ENCODE data around the gene SLC6A7. TPM values are rescaled to one million over a fixed set of nuclear protein-coding genes. Genes with fewer than 3 reads are reported as not detected.

The SLC6A7 gene
- total RNA-seq, 1 donor from 2014 or later: not detected

DNA sequence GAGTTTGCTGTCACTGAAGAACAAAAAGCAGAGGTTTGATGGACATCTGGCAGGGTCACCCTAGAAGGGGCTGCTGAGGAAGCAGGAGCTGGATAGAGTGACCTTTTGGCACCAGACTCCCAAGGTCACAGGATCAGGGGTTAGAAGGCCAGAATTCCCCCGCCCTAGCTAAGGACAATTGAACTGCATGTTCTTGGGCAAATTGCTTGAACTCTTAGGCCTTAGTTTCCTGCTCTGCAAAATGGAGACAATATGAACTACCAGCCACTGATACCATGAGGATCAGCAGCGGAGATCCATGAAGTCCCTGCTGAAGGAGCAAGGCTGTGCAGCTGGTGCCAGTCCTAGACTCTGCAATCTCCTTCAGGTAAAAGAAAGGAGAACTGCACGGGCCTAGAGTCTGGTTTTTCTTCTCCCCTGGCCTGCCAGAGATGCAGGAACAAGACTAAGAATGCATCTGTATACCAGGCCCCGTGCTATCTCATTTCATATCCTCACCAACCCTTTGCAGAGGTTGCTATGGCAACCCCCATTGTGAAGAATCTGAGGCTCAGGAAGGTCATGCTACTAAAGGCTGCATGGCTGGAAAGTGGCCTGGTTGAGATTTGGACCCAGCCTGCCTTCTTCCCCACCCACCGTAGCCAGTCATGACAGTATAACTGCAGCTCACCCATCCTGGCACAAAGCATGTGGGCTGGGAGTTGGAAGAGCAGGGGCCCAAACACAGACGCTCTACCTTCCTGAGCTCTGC is 66.0 kb downstream of the SLC6A7 start:
- TF ChIP-seq, protein P1, sequence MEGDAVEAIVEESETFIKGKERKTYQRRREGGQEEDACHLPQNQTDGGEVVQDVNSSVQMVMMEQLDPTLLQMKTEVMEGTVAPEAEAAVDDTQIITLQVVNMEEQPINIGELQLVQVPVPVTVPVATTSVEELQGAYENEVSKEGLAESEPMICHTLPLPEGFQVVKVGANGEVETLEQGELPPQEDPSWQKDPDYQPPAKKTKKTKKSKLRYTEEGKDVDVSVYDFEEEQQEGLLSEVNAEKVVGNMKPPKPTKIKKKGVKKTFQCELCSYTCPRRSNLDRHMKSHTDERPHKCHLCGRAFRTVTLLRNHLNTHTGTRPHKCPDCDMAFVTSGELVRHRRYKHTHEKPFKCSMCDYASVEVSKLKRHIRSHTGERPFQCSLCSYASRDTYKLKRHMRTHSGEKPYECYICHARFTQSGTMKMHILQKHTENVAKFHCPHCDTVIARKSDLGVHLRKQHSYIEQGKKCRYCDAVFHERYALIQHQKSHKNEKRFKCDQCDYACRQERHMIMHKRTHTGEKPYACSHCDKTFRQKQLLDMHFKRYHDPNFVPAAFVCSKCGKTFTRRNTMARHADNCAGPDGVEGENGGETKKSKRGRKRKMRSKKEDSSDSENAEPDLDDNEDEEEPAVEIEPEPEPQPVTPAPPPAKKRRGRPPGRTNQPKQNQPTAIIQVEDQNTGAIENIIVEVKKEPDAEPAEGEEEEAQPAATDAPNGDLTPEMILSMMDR (IDR thresholded peaks at IDR 0.05): no peak
- intact Hi-C loops (cut with DNase I): no loop called here
- Histone ChIP-seq H3K4me3 (no peak overlapping the region), H3K4me1 (no peaks in the 10 kb centered on the region), H3K36me3 (no peaks in the 10 kb centered on the region), H3K9me3 (no peaks in the 10 kb centered on the region), H3K27me3 (no peaks in the 10 kb centered on the region), H3K27ac (no peak overlapping the region)
- no peak for DNase-seq
- no peak for ATAC-seq

DNA sequence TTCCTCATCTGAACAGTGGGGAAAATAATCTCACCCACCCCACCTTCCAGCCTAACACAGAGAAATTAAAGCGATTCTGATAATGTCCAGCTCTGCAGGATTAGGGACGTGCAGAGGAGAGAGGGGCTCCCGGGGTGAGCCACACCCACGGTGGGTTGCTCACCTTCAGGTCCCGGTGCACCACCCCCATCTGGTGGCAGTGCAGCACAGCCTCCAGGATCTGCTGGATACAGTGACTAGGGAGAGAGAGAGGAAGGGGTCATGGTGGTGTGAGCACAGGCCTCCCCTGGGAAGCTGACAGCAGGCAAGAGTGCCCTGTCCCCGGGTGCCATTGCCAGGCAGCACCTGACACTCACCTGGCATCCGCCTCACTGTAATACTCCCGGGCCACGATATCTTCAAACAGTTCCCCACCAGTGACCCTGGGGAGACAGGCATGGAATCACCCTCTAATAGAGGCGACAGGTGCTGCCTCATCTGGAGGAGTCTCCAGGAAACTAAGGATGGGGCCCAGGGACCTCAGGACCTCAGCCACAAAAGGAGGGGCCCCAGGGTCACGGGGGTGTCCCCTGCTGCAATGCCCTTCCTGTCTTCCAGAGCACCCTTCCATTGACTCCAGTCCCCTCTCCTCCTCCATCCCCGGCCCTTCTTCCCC is 66.7 kb downstream of the SLC6A7 start:
- TF ChIP-seq, protein P1 (IDR thresholded peaks at IDR 0.05): no peak
- Histone ChIP-seq H3K27ac (no peak overlapping the region), H3K4me3 (no peak overlapping the region), H3K4me1 (no peaks in the 10 kb centered on the region), H3K36me3 (no peaks in the 10 kb centered on the region), H3K27me3 (no peaks in the 10 kb centered on the region), H3K9me3 (no peaks in the 10 kb centered on the region)
- intact Hi-C loops (cut with DNase I): no loop called here
- ATAC-seq: no peak
- no peak for DNase-seq

DNA sequence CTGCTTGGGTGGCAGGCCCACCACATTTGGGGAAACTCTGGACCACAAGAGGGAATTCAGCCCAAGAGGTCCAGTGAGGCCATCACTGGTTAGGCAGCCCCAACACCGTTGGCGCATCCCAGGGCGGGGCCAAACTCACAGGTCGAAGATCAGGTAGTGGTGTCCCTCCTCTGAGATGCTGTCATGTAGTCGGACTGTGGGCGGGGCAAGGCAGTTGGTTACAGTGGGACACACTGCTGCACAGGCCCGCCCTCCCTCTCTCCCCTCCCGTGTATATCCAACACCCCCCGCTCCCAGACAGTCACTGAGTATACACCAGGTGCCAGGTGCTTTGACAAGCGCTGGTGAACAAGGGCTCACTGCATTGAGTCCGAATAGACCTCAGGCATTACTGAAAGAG is 67.6 kb downstream of the SLC6A7 start:
- no peaks in the 10 kb centered on the region for H3K27me3 ChIP-seq
- no peaks in the 10 kb centered on the region for H3K4me1 ChIP-seq
- no peaks in the 10 kb centered on the region for H3K36me3 ChIP-seq
- H3K9me3 ChIP-seq: no peaks in the 10 kb centered on the region
- TF ChIP-seq, protein P1 (IDR thresholded peaks at IDR 0.05): no peak
- no peak overlapping the region for H3K27ac ChIP-seq
- no peak overlapping the region for H3K4me3 ChIP-seq
- ATAC-seq (no peak), DNase-seq (no peak)
- intact Hi-C loops (cut with DNase I): no loop called here

DNA sequence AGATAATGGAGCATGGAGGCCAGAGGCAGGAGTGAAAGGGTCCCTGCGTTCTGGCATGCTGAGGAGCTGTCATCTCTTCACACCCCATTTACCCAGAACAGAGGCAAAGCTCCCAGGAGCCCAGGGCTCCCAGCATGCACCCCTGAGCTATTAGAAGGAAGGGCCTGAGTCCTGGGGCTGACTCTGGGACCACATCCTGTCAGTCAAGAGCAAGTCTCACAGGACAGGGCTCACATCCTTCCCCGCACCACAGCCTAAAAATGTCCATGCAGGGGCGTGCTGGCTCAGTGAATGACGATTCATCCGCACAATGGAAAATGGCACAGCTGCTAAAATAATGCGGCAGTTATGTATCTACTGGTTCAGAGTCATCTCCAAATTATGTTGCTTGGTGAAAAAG is 68.3 kb downstream of the SLC6A7 start:
- Histone ChIP-seq H3K9me3 (no peaks in the 10 kb centered on the region), H3K36me3 (no peaks in the 10 kb centered on the region), H3K27me3 (no peaks in the 10 kb centered on the region), H3K4me3 (no peak overlapping the region), H3K4me1 (no peaks in the 10 kb centered on the region), H3K27ac (no peak overlapping the region)
- intact Hi-C loops (cut with DNase I): no loop called here
- ATAC-seq (no peak), DNase-seq (no peak)
- TF ChIP-seq, protein P1 (IDR thresholded peaks at IDR 0.05): no peak

Other genes with a start within 250 kb of the SLC6A7 start
- 0.09 TPM for gene PDE6A, start 245.3 kb upstream of the SLC6A7 start, total RNA-seq
- gene SLC26A2, start 229.3 kb upstream of the SLC6A7 start, total RNA-seq: 18.9 TPM
- 4.0 TPM for gene TIGD6, start 189.4 kb upstream of the SLC6A7 start, total RNA-seq
- gene HMGXB3, start 189.3 kb upstream of the SLC6A7 start, total RNA-seq: 33.7 TPM
- 48.7 TPM for gene CSF1R, start 103.5 kb upstream of the SLC6A7 start, total RNA-seq
- 120 TPM for gene PDGFRB, start 34.2 kb upstream of the SLC6A7 start, total RNA-seq
- not detected for gene CDX1, start 23.3 kb upstream of the SLC6A7 start, total RNA-seq
- gene CAMK2A, start 99.7 kb downstream of the SLC6A7 start, total RNA-seq: 1.5 TPM
- 4.0 TPM for gene ARSI, start 112.8 kb downstream of the SLC6A7 start, total RNA-seq
- gene TCOF1, start 167.6 kb downstream of the SLC6A7 start, total RNA-seq: 31.1 TPM
- gene CD74, start 222.8 kb downstream of the SLC6A7 start, total RNA-seq: 2,961 TPM

Data from upper lobe of right lung (tissue), 1 donor.